ENCODE data around the gene JOSD2.

- no peak for TF ChIP-seq CTCF (IDR thresholded peaks at IDR 0.05)
- TF ChIP-seq EP300 (IDR thresholded peaks at IDR 0.05; ENCODE audit: low read depth): no peak
Measured at GRCh38 chr19:50488389-50489194, 22.4 kb downstream of the JOSD2 start.

Data from transverse colon (tissue), 3 donors.